ENCODE results near the gene RBM19. TPM values are rescaled to one million over a fixed set of nuclear protein-coding genes. Genes with fewer than 3 reads are reported as not detected.

RBM19 gene
- 32.5 TPM for polyA plus RNA-seq (2013, experiment 1 of 2)
- polyA plus RNA-seq (2013, experiment 2 of 2) = 27.2 TPM

GRCh38 chr12:113965951-113966797 lies at the start of gene RBM19:
RBM19 (minus strand) TSS chr12:113966325; CDS start chr12:113966227, 98 bp downstream.
- no peak within 1 kb of the TSS for H3K27ac ChIP-seq (ENCODE audit: low read depth, low read length)
- H3K36me3 ChIP-seq (ENCODE audit: insufficient read depth, low read length) = peaks cover 26% of the 10 kb centered on the region
- peak within 1 kb of the TSS; percentile 70 for H3K4me3 ChIP-seq (ENCODE audit: low read length)
- H3K9ac ChIP-seq (ENCODE audit: low read depth, low read length) = peak within 1 kb of the TSS; percentile 77
- WGBS = 3% methylated on average over 45 of the region's 46 CpGs
- H3K4me1 ChIP-seq (ENCODE audit: insufficient read depth, low read length) = peaks cover 3% of the 10 kb centered on the region; the same call in 1 of the 2 replicates
- H3K9me3 ChIP-seq (ENCODE audit: insufficient read depth, low read depth, low read length) = no peaks in the 10 kb centered on the region
- 0 out of 2 replicates have a peak, but pooled peaks cover 4% of the 10 kb centered on the region for H3K27me3 ChIP-seq (ENCODE audit: insufficient read depth, low read length)

GRCh38 chr12:114015851-114016250 lies 49.7 kb upstream of the RBM19 start:
- no peak overlapping the region for H3K27ac ChIP-seq (ENCODE audit: low read depth, low read length)
- H3K36me3 ChIP-seq (ENCODE audit: insufficient read depth, low read length) = no peaks in the 10 kb centered on the region
- no peak overlapping the region for H3K4me3 ChIP-seq (ENCODE audit: low read length)
- H3K27me3 ChIP-seq (ENCODE audit: insufficient read depth, low read length) = peaks cover 4% of the 10 kb centered on the region; the same call in 1 of the 2 replicates
- H3K9ac ChIP-seq (ENCODE audit: low read depth, low read length) = no peak overlapping the region
- WGBS = 62% methylated on average over 7 of the region's 7 CpGs
- H3K4me1 ChIP-seq (ENCODE audit: insufficient read depth, low read length) = no peaks in the 10 kb centered on the region
- H3K9me3 ChIP-seq (ENCODE audit: insufficient read depth, low read depth, low read length) = no peaks in the 10 kb centered on the region

- no peak overlapping the region for H3K9ac ChIP-seq (ENCODE audit: low read depth, low read length)
- no peak overlapping the region for H3K4me3 ChIP-seq (ENCODE audit: low read length)
- no peaks in the 10 kb centered on the region for H3K36me3 ChIP-seq (ENCODE audit: insufficient read depth, low read length)
- no peak overlapping the region for H3K27ac ChIP-seq (ENCODE audit: low read depth, low read length)
- H3K4me1 ChIP-seq (ENCODE audit: insufficient read depth, low read length) = no peaks in the 10 kb centered on the region
- WGBS = 32% methylated on average over 3 of the region's 6 CpGs
- H3K9me3 ChIP-seq (ENCODE audit: insufficient read depth, low read depth, low read length) = no peaks in the 10 kb centered on the region
- H3K27me3 ChIP-seq (ENCODE audit: insufficient read depth, low read length) = peaks cover 4% of the 10 kb centered on the region; the same call in 1 of the 2 replicates
Observed at GRCh38 chr12:114013575-114014345, 47.6 kb upstream of the RBM19 start.

- 100% methylated on average over 1 of the region's 3 CpGs for WGBS
- Histone ChIP-seq H3K9me3 (ENCODE audit: insufficient read depth, low read depth, low read length) (no peaks in the 10 kb centered on the region), H3K4me1 (ENCODE audit: insufficient read depth, low read length) (no peaks in the 10 kb centered on the region), H3K27me3 (ENCODE audit: insufficient read depth, low read length) (peaks cover 4% of the 10 kb centered on the region; the same call in 1 of the 2 replicates), H3K4me3 (ENCODE audit: low read length) (no peak overlapping the region), H3K36me3 (ENCODE audit: insufficient read depth, low read length) (no peaks in the 10 kb centered on the region), H3K27ac (ENCODE audit: low read depth, low read length) (no peak overlapping the region), H3K9ac (ENCODE audit: low read depth, low read length) (no peak overlapping the region)
Observed at GRCh38 chr12:114012744-114013431, 46.8 kb upstream of the RBM19 start.

- H3K9ac ChIP-seq (ENCODE audit: low read depth, low read length) = no peak overlapping the region
- 74% methylated on average over 10 of the region's 10 CpGs for WGBS
- no peak overlapping the region for H3K4me3 ChIP-seq (ENCODE audit: low read length)
- H3K27me3 ChIP-seq (ENCODE audit: insufficient read depth, low read length) = no peaks in the 10 kb centered on the region
- H3K36me3 ChIP-seq (ENCODE audit: insufficient read depth, low read length) = no peaks in the 10 kb centered on the region
- H3K9me3 ChIP-seq (ENCODE audit: insufficient read depth, low read depth, low read length) = no peaks in the 10 kb centered on the region
- no peaks in the 10 kb centered on the region for H3K4me1 ChIP-seq (ENCODE audit: insufficient read depth, low read length)
- H3K27ac ChIP-seq (ENCODE audit: low read depth, low read length) = no peak overlapping the region
Observed at GRCh38 chr12:114011711-114012110, 45.6 kb upstream of the RBM19 start.

- H3K36me3 ChIP-seq (ENCODE audit: insufficient read depth, low read length) = no peaks in the 10 kb centered on the region
- H3K27ac ChIP-seq (ENCODE audit: low read depth, low read length) = no peak overlapping the region
- no peak overlapping the region for H3K9ac ChIP-seq (ENCODE audit: low read depth, low read length)
- no peaks in the 10 kb centered on the region for H3K27me3 ChIP-seq (ENCODE audit: insufficient read depth, low read length)
- no peaks in the 10 kb centered on the region for H3K4me1 ChIP-seq (ENCODE audit: insufficient read depth, low read length)
- WGBS = 88% methylated on average over 11 of the region's 11 CpGs
- H3K4me3 ChIP-seq (ENCODE audit: low read length) = no peak overlapping the region
- no peaks in the 10 kb centered on the region for H3K9me3 ChIP-seq (ENCODE audit: insufficient read depth, low read depth, low read length)
Observed at GRCh38 chr12:114006482-114007425, 40.6 kb upstream of the RBM19 start.

GRCh38 chr12:114004402-114004801 lies 38.3 kb upstream of the RBM19 start:
- Histone ChIP-seq H3K36me3 (ENCODE audit: insufficient read depth, low read length) (no peaks in the 10 kb centered on the region), H3K9me3 (ENCODE audit: insufficient read depth, low read depth, low read length) (no peaks in the 10 kb centered on the region), H3K27me3 (ENCODE audit: insufficient read depth, low read length) (no peaks in the 10 kb centered on the region; the same call in 1 of the 2 replicates), H3K4me1 (ENCODE audit: insufficient read depth, low read length) (no peaks in the 10 kb centered on the region), H3K9ac (ENCODE audit: low read depth, low read length) (no peak overlapping the region), H3K27ac (ENCODE audit: low read depth, low read length) (no peak overlapping the region), H3K4me3 (ENCODE audit: low read length) (no peak overlapping the region)
- 89% methylated on average over 3 of the region's 3 CpGs for WGBS

GRCh38 chr12:114003286-114003685 lies 37.2 kb upstream of the RBM19 start:
- no peaks in the 10 kb centered on the region; the same call in 1 of the 2 replicates for H3K27me3 ChIP-seq (ENCODE audit: insufficient read depth, low read length)
- no peaks in the 10 kb centered on the region for H3K36me3 ChIP-seq (ENCODE audit: insufficient read depth, low read length)
- no peaks in the 10 kb centered on the region for H3K9me3 ChIP-seq (ENCODE audit: insufficient read depth, low read depth, low read length)
- H3K27ac ChIP-seq (ENCODE audit: low read depth, low read length) = no peak overlapping the region
- H3K9ac ChIP-seq (ENCODE audit: low read depth, low read length) = no peak overlapping the region
- H3K4me1 ChIP-seq (ENCODE audit: insufficient read depth, low read length) = no peaks in the 10 kb centered on the region
- H3K4me3 ChIP-seq (ENCODE audit: low read length) = no peak overlapping the region
- WGBS = 96% methylated on average over 5 of the region's 5 CpGs

- peaks cover 9% of the 10 kb centered on the region; the same call in 1 of the 2 replicates for H3K27me3 ChIP-seq (ENCODE audit: insufficient read depth, low read length)
- no peaks in the 10 kb centered on the region for H3K9me3 ChIP-seq (ENCODE audit: insufficient read depth, low read depth, low read length)
- 98% methylated on average over 4 of the region's 5 CpGs for WGBS
- H3K36me3 ChIP-seq (ENCODE audit: insufficient read depth, low read length) = no peaks in the 10 kb centered on the region
- no peak overlapping the region for H3K4me3 ChIP-seq (ENCODE audit: low read length)
- no peak overlapping the region for H3K27ac ChIP-seq (ENCODE audit: low read depth, low read length)
- no peak overlapping the region for H3K9ac ChIP-seq (ENCODE audit: low read depth, low read length)
- no peaks in the 10 kb centered on the region for H3K4me1 ChIP-seq (ENCODE audit: insufficient read depth, low read length)
Observed at GRCh38 chr12:114001511-114002340, 35.6 kb upstream of the RBM19 start.
